H1 (cell line): ENCODE data around the gene MCM3. TPM values are rescaled to one million over a fixed set of nuclear protein-coding genes. Genes with fewer than 3 reads are reported as not detected.

ENCODE experiments used
- CTCF ChIA-PET: fragments of 300-600 bp; sonication (Branson Sonifier 250); formaldehyde crosslinking; loops from one replicate; lab custom pipeline; 2021; ENCODE audit not compliant: partially characterized antibody; lab: Charles Lee
- POLR2A ChIA-PET: fragments of 300-600 bp; sonication (Branson Sonifier 250); formaldehyde crosslinking; loops from one replicate; lab custom pipeline; 2021; ENCODE audit warnings: inconsistent platforms; ENCODE audit not compliant: partially characterized antibody; lab: Charles Lee
- DNase-seq, 2 experiments: peaks; one replicate each; pipeline versions ENCODE4 v3.0.0 to v3.0.0-alpha.2; 2010 to 2022; ENCODE audit warnings: low spot score in 2 of 2, low read depth in 1 of 2, mixed read lengths in 1 of 2
- FAIRE-seq: peaks from 2 replicates; lab custom pipeline; 2011; peaks lifted over from hg19 to GRCh38; lab: Jason Lieb, UNC
- H2AFZ ChIP-seq: 2 replicates; pipeline ENCODE4 v1.8.1; 2012; ENCODE audit warnings: low read length, inconsistent platforms
- H2AK5ac ChIP-seq: 2 replicates; pipeline ENCODE4 v1.6.1; 2013; ENCODE audit warnings: low read depth, low read length
- H2BK120ac ChIP-seq: replicated peaks from 2 replicates; pipeline ENCODE3; 2013; ENCODE audit warnings: low read depth, low read length, inconsistent platforms
- H2BK12ac ChIP-seq: 2 replicates; pipeline ENCODE4 v1.6.1; 2013; ENCODE audit warnings: low read depth, low read length
- H2BK15ac ChIP-seq: 2 replicates; pipeline ENCODE4 v1.6.1; 2013; ENCODE audit warnings: low read length
- H2BK20ac ChIP-seq: 2 replicates; pipeline ENCODE4 v1.6.1; 2013; ENCODE audit warnings: low read length
- H2BK5ac ChIP-seq: 2 replicates; pipeline ENCODE4 v1.6.1; 2013; ENCODE audit warnings: low read depth, low read length
- H3K14ac ChIP-seq: 2 replicates; pipeline ENCODE4 v1.6.1; 2013; ENCODE audit warnings: inconsistent platforms; ENCODE audit not compliant: insufficient read length
- H3K18ac ChIP-seq: 2 replicates; pipeline ENCODE4 v1.6.1; 2013; ENCODE audit warnings: low read length; ENCODE audit errors: extremely low read depth
- H3K23ac ChIP-seq: 2 replicates; pipeline ENCODE4 v1.6.1; 2013; ENCODE audit warnings: inconsistent platforms; ENCODE audit not compliant: insufficient read length
- H3K23me2 ChIP-seq: 2 replicates; pipeline ENCODE4 v1.6.1; 2013; ENCODE audit warnings: low read depth, low read length
- H3K27ac ChIP-seq: 2 replicates; pipeline ENCODE4 v1.6.1; 2011; ENCODE audit warnings: low read depth, low read length, inconsistent platforms
- H3K27me3 ChIP-seq, 4 experiments: replicated peaks in 1 of 4; 1 replicate in 1 of 4; 2 replicates in 3 of 4; pipeline versions ENCODE4 v1.6.1 to v1.8.1; 2011 to 2013; ENCODE audit warnings: low read length in 3 of 4, mild to moderate bottlenecking in 3 of 4, inconsistent platforms in 2 of 4, mixed read lengths in 2 of 4, moderate library complexity in 1 of 4; ENCODE audit not compliant: control insufficient read depth in 3 of 4, insufficient read depth in 3 of 4; ENCODE audit errors: extremely low read depth in 1 of 4
- H3K36me3 ChIP-seq, 4 experiments: 2 replicates each; pipeline versions ENCODE4 v1.6.1 to v1.8.1; 2011 to 2013; ENCODE audit warnings: mild to moderate bottlenecking in 4 of 4, low read length in 3 of 4, moderate library complexity in 2 of 4, control low read depth in 1 of 4, inconsistent platforms in 1 of 4; ENCODE audit not compliant: insufficient read depth in 4 of 4, control insufficient read depth in 2 of 4
- H3K4ac ChIP-seq: replicated peaks from 2 replicates; pipeline ENCODE3; 2013; ENCODE audit warnings: low read length, low read depth, mixed read lengths, inconsistent platforms; ENCODE audit not compliant: insufficient read length
- H3K4me1 ChIP-seq, 4 experiments: replicated peaks in 1 of 4; 1 replicate in 1 of 4; 2 replicates in 3 of 4; pipeline versions ENCODE4 v1.6.1 to v1.8.1; 2011 to 2013; ENCODE audit warnings: low read length in 3 of 4, inconsistent platforms in 2 of 4, mixed read lengths in 1 of 4; ENCODE audit not compliant: insufficient read depth in 4 of 4, control insufficient read depth in 3 of 4
- H3K4me2 ChIP-seq, 2 experiments: 2 replicates each; pipeline versions ENCODE4 v1.6.1 to v1.8.1; 2011 to 2013; ENCODE audit warnings: low read depth in 2 of 2, low read length in 2 of 2, control low read depth in 1 of 2, inconsistent platforms in 1 of 2, mild to moderate bottlenecking in 1 of 2; ENCODE audit not compliant: insufficient read depth in 1 of 2
- H3K4me3 ChIP-seq, 4 experiments: fragments of 200-600, 300-600 bp in 1 of 4; sonication (generic), shearing (Covaris generic), sonication (Bioruptor Twin) in 1 of 4; 2 replicates each; pipeline versions ENCODE4 v1.5.1 to v1.8.1; 2011 to 2016; ENCODE audit warnings: low read length in 4 of 4, low read depth in 3 of 4, control low read depth in 2 of 4, inconsistent platforms in 2 of 4, mild to moderate bottlenecking in 2 of 4, mixed read lengths in 1 of 4, moderate library complexity in 1 of 4; ENCODE audit not compliant: insufficient read depth in 2 of 4; ENCODE audit errors: extremely low read depth in 1 of 4
- H3K56ac ChIP-seq: replicated peaks from 2 replicates; pipeline ENCODE3; 2013; ENCODE audit warnings: low read depth, mild to moderate bottlenecking, mixed read lengths, low read length, inconsistent platforms; ENCODE audit not compliant: insufficient read length
- H3K79me1 ChIP-seq: 2 replicates; pipeline ENCODE4 v1.6.1; 2013; ENCODE audit warnings: low read depth, low read length, control low read depth
- H3K79me2 ChIP-seq, 2 experiments: 2 replicates each; pipeline versions ENCODE4 v1.6.1 to v1.8.1; 2012 to 2013; ENCODE audit warnings: low read length in 2 of 2, mild to moderate bottlenecking in 2 of 2, inconsistent platforms in 1 of 2; ENCODE audit not compliant: insufficient read depth in 2 of 2, control insufficient read depth in 1 of 2
- H3K9ac ChIP-seq, 4 experiments: replicated peaks in 1 of 4; 1 replicate in 1 of 4; 2 replicates in 3 of 4; pipeline versions ENCODE4 v1.6.1 to v1.8.1; 2011 to 2013; ENCODE audit warnings: low read depth in 3 of 4, low read length in 3 of 4, control low read depth in 2 of 4, mild to moderate bottlenecking in 2 of 4, moderate library complexity in 2 of 4, inconsistent platforms in 1 of 4; ENCODE audit errors: extremely low read depth in 1 of 4
- H3K9me3 ChIP-seq, 2 experiments: 2 replicates each; pipeline versions ENCODE4 v1.6.1 to v1.8.1; 2012 to 2013; ENCODE audit warnings: mild to moderate bottlenecking in 2 of 2, moderate library complexity in 2 of 2, control low read depth in 1 of 2, inconsistent platforms in 1 of 2, low read depth in 1 of 2, low read length in 1 of 2, mixed read lengths in 1 of 2; ENCODE audit not compliant: insufficient read depth in 2 of 2
- H4K20me1 ChIP-seq, 2 experiments: replicated peaks in 1 of 2; 2 replicates each; pipeline versions ENCODE3 to v1.8.1; 2011 to 2013; ENCODE audit warnings: inconsistent platforms in 2 of 2, low read length in 2 of 2, mild to moderate bottlenecking in 1 of 2; ENCODE audit not compliant: insufficient read depth in 2 of 2, control insufficient read depth in 1 of 2
- H4K5ac ChIP-seq: 2 replicates; pipeline ENCODE4 v1.6.1; 2013; ENCODE audit warnings: low read length, low read depth, mixed read lengths, inconsistent platforms; ENCODE audit not compliant: insufficient read length
- H4K8ac ChIP-seq: 2 replicates; pipeline ENCODE4 v1.8.0; 2013; ENCODE audit warnings: mild to moderate bottlenecking, moderate library complexity, low read length, inconsistent platforms; ENCODE audit not compliant: insufficient read depth; ENCODE audit errors: extremely low read depth
- H4K91ac ChIP-seq: replicated peaks from 2 replicates; pipeline ENCODE3; 2013; ENCODE audit warnings: low read length, mixed read lengths, inconsistent platforms; ENCODE audit not compliant: insufficient read length
- HDAC6 ChIP-seq: IDR thresholded peaks from one replicate; pipeline ENCODE4 v1.7.1; 2012; ENCODE audit warnings: low read depth, mild to moderate bottlenecking, inconsistent platforms, low read length, moderate library complexity
- WGBS, 2 experiments: shearing (Covaris generic) in 1 of 2; methylation state at CpG; one replicate each; pipeline versions ENCODE4 v1.1.6 to v1.1.7; 2013 to 2015; ENCODE audit warnings: low lambda C conversion rate in 2 of 2, mixed read lengths in 2 of 2, inconsistent platforms in 1 of 2, low coverage in 1 of 2, missing lambda C conversion rate in 1 of 2; ENCODE audit not compliant: insufficient replicate concordance in 2 of 2, insufficient coverage in 1 of 2, insufficient read length in 1 of 2; ENCODE audit errors: extremely low coverage in 1 of 2, missing lambda C conversion rate in 1 of 2; 5-methylcytosine and 5-hydroxymethylcytosine counted together
- polyA plus RNA-seq, 7 experiments: library from polyadenylated mRNA; depleted of rRNA in 3 of 7; stranded (reverse) in 5 of 7; unstranded in 2 of 7; fragments of >200 nt in 5 of 7; fragments of 200-250 nt in 2 of 7; gene quantifications; 1 replicate in 5 of 7; 2 replicates in 1 of 7; 4 replicates in 1 of 7; pipeline versions ENCODE4 v1.2.1 to v1.2.3, GENCODE V29; 2011 to 2013; ENCODE audit warnings: missing spikeins in 2 of 7, mixed read lengths in 2 of 7
- total RNA-seq: library from RNA; stranded (reverse); fragmentation: NEBNext Ultra II Directional; extraction: Animal tissue kit (Norgen Biotek cat#: 25700); gene quantifications from 2 replicates; pipeline ENCODE4 v1.2.1, GENCODE V29; 2021

The MCM3 gene
- total and polyA plus RNA-seq, 2 of the 8 experiments (the other 6 are each of a cell fraction or from before 2014, with no cell fraction given): 275 to 293 TPM

DNA sequence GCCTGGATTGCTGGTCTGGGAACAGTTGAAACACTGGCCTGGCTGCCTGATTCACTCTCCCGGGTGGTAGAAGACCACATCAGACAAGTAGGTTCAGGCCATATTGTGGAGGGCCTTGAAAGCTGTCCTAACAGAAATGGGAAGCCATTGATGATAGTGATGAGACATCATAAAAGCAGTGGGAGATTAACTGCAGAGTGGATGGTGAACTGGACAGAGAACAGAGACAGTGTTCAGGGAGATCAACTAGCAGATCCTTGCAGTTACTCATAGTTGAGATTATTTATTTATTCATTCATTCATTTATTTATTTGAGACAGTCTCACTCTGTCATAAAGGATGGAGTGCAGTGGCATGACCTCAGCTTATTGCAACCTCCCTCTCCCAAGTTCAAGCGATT is 30.2 kb upstream of the MCM3 start:
- no peak overlapping the region for H2BK120ac ChIP-seq
- no peaks in the 10 kb centered on the region for H3K79me2 ChIP-seq
- no peak for DNase-seq
- H4K20me1 ChIP-seq: no peaks in the 10 kb centered on the region
- H4K5ac ChIP-seq: no peak overlapping the region
- no peak overlapping the region for H3K23ac ChIP-seq
- no peak overlapping the region for H2BK12ac ChIP-seq
- no peak overlapping the region for H4K8ac ChIP-seq
- no peak overlapping the region for H2AK5ac ChIP-seq
- H3K14ac ChIP-seq: no peak overlapping the region
- 94% methylated on average over 2 of the region's 2 CpGs; no CpG with 5 or more reads in 1 of the 2 experiments for WGBS, 2 experiments
- no peak overlapping the region for H4K91ac ChIP-seq
- no peak overlapping the region for H2BK15ac ChIP-seq
- no peak overlapping the region for H3K4me2 ChIP-seq
- no peak for FAIRE-seq
- H3K36me3 ChIP-seq: no peaks in the 10 kb centered on the region
- H2BK20ac ChIP-seq: no peak overlapping the region
- H3K23me2 ChIP-seq: no peaks in the 10 kb centered on the region
- H3K4me3 ChIP-seq: no peak overlapping the region
- no peak overlapping the region for H3K4ac ChIP-seq
- no peaks in the 10 kb centered on the region for H3K4me1 ChIP-seq
- H2BK5ac ChIP-seq: no peak overlapping the region
- POLR2A ChIA-PET: no interaction called here
- H3K27me3 ChIP-seq: no peaks in the 10 kb centered on the region
- no peaks in the 10 kb centered on the region for H3K9me3 ChIP-seq
- TF ChIP-seq HDAC6: no peak
- TF ChIP-seq, all 59 proteins: peak for 0
- Histone ChIP-seq H3K56ac (no peak overlapping the region), H3K79me1 (no peaks in the 10 kb centered on the region), H2AFZ (no peak overlapping the region), H3K9ac (no peak overlapping the region), H3K27ac (no peak overlapping the region), H3K18ac (no peak overlapping the region)
- CTCF ChIA-PET: no interaction called here
